ENCODE data around the gene SERTAD3.

Gene SERTAD3

DNA sequence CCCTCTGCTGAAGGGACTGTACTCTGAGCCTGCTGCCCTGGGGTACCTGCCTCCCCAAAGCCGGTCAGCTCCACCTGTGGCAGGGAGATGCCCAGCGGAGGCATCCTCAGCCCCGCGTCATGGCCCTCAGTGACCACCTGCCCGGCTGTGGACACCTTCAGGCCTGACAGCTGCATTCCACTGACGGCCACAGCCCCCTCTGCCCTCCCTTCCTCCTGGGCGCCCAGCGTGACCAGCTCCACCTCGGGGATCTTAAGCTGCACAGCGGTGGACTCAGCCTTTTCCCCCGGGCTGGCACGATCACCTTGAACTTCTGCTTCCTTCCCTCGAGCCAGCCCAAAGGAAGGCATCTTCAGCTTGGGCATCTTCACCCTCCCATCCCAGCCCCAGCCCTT lies 49.3 kb downstream of the SERTAD3 start:
- no peak for TF ChIP-seq SIN3A (IDR thresholded peaks at IDR 0.05; ENCODE audit: borderline replicate concordance, insufficient read depth, low read length)
- TF ChIP-seq POLR2AphosphoS5 (IDR thresholded peaks at IDR 0.05; ENCODE audit: low read depth, low read length) = no peak
- TF ChIP-seq FOXP2 (optimal IDR thresholded peaks at IDR 0.05; ENCODE audit: borderline replicate concordance, extremely low read depth, extremely low read length, insufficient read depth) = no peak
- TF ChIP-seq TAF1 (IDR thresholded peaks at IDR 0.05; ENCODE audit: borderline replicate concordance, insufficient read depth, low read length) = no peak
- TF ChIP-seq, protein P1, sequence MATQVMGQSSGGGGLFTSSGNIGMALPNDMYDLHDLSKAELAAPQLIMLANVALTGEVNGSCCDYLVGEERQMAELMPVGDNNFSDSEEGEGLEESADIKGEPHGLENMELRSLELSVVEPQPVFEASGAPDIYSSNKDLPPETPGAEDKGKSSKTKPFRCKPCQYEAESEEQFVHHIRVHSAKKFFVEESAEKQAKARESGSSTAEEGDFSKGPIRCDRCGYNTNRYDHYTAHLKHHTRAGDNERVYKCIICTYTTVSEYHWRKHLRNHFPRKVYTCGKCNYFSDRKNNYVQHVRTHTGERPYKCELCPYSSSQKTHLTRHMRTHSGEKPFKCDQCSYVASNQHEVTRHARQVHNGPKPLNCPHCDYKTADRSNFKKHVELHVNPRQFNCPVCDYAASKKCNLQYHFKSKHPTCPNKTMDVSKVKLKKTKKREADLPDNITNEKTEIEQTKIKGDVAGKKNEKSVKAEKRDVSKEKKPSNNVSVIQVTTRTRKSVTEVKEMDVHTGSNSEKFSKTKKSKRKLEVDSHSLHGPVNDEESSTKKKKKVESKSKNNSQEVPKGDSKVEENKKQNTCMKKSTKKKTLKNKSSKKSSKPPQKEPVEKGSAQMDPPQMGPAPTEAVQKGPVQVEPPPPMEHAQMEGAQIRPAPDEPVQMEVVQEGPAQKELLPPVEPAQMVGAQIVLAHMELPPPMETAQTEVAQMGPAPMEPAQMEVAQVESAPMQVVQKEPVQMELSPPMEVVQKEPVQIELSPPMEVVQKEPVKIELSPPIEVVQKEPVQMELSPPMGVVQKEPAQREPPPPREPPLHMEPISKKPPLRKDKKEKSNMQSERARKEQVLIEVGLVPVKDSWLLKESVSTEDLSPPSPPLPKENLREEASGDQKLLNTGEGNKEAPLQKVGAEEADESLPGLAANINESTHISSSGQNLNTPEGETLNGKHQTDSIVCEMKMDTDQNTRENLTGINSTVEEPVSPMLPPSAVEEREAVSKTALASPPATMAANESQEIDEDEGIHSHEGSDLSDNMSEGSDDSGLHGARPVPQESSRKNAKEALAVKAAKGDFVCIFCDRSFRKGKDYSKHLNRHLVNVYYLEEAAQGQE (IDR thresholded peaks at IDR 0.05; ENCODE audit: insufficient read depth in 1 of 2, low read depth in 2 of 2, low read length in 2 of 2) = no peak

DNA sequence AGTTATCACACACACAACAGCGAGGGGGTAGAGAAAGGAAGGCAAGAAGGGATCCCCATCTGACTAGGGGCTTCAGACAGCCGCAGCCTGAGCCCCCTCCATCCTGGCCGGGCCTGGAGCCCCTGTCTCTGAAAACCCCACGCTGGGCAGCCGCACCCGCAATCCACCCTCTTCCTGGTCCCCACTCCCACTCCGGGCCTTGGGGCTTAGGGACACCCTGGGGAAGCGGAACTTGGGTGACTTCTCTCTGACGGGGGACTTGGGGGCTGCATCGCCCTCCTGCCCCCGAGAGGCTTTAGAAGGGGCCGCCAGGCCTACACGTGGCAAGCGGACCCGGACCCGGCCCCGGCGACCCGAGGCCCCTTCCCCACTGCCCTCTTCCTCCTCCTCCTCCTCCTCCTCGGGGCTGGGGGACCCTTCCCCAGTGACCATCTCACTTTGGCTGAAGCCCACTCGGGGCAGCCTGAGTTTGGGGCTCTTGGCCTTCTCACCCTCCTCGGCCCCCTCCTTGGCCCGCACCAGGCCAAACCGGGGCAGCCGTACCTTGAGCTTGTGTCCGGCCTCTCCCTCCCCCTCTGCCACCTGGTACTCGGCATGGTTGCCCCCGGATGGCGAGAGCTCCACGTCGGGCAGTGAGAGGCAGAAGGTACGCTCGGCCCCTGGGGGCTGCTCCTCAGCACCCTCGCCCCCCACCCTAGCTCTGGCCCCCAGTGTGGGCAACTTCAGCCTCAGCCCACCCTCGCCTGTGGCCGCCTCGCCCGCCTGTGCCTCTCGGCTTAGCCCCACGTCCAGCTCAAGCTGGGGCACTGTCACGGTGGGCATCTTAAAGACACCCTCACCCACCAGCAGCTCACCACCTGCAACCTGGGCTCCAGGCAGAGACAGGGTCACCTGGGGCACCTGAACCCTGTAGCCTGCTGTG lies 50.0 kb downstream of the SERTAD3 start:
- TF ChIP-seq SIN3A (IDR thresholded peaks at IDR 0.05; ENCODE audit: borderline replicate concordance, insufficient read depth, low read length) = no peak
- TF ChIP-seq, protein P1 (IDR thresholded peaks at IDR 0.05; ENCODE audit: insufficient read depth in 1 of 2, low read depth in 2 of 2, low read length in 2 of 2) = no peak
- TF ChIP-seq TAF1 (IDR thresholded peaks at IDR 0.05; ENCODE audit: borderline replicate concordance, insufficient read depth, low read length) = no peak
- no peak for TF ChIP-seq POLR2AphosphoS5 (IDR thresholded peaks at IDR 0.05; ENCODE audit: low read depth, low read length)
- no peak for TF ChIP-seq FOXP2 (optimal IDR thresholded peaks at IDR 0.05; ENCODE audit: borderline replicate concordance, extremely low read depth, extremely low read length, insufficient read depth)

DNA sequence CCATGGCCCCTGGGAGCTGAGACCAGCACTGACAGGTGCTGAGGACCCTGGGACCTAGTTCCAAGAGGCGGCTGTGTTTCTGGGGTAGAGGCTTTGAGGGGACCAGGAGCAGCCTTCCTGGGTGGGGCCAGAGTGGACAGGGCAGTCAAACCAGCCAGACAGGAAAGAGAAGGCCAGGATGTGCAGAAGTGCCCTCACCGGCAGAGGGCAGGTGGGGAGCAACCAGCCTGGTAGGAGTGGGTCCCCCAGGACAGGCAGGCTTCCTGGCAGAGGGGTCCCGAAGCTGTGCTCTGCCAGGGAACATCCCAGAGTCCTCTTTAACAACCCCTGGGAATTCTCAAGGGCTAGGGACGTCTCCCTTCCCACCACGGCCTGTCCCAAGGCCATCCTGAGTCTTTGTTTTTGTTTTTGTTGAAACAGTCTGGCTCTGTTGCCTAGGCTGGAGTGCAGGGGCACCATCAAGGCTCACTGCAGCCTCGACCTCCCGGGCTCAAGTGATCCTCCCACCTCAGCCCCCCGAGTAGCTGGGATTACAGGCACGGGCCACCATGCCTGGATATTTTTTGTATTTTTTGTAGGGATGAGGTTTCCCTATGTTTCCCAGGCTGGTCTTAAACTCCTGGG lies 51.1 kb downstream of the SERTAD3 start:
- TF ChIP-seq POLR2AphosphoS5 (IDR thresholded peaks at IDR 0.05; ENCODE audit: low read depth, low read length) (no peak), FOXP2 (optimal IDR thresholded peaks at IDR 0.05; ENCODE audit: borderline replicate concordance, extremely low read depth, extremely low read length, insufficient read depth) (no peak), SIN3A (IDR thresholded peaks at IDR 0.05; ENCODE audit: borderline replicate concordance, insufficient read depth, low read length) (no peak), TAF1 (IDR thresholded peaks at IDR 0.05; ENCODE audit: borderline replicate concordance, insufficient read depth, low read length) (no peak)
- TF ChIP-seq, protein P1 (IDR thresholded peaks at IDR 0.05; ENCODE audit: insufficient read depth in 1 of 2, low read depth in 2 of 2, low read length in 2 of 2) = no peak

DNA sequence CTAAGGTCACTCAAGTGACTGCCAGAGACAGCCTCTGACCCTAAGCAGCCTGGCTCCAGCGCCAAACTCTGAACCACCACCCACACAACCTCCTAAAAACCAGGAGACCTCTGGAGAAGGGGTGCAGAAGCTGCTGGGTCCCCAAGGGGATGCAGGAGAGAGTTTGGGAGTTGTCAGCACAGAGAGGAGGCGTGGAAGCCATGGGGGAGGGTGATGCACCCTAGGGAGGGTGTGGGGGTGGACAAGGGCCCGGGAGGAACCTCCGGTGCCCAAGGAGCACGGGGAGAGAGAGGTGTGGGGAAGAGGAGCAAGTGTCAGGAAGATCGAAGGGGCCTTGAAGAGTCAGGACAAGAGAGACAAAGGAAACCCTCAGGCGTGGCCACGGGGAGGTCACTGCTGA lies 52.0 kb downstream of the SERTAD3 start:
- TF ChIP-seq TAF1 (IDR thresholded peaks at IDR 0.05; ENCODE audit: borderline replicate concordance, insufficient read depth, low read length) (no peak), SIN3A (IDR thresholded peaks at IDR 0.05; ENCODE audit: borderline replicate concordance, insufficient read depth, low read length) (no peak), POLR2AphosphoS5 (IDR thresholded peaks at IDR 0.05; ENCODE audit: low read depth, low read length) (no peak), FOXP2 (optimal IDR thresholded peaks at IDR 0.05; ENCODE audit: borderline replicate concordance, extremely low read depth, extremely low read length, insufficient read depth) (no peak)
- TF ChIP-seq, protein P1 (IDR thresholded peaks at IDR 0.05; ENCODE audit: insufficient read depth in 1 of 2, low read depth in 2 of 2, low read length in 2 of 2) = no peak

All from PFSK-1 (cell line).